MM.1S (cell line): ENCODE data around the gene FSTL1.

Source experiments
- CTCF ChIP-seq: fragments of 300-600 bp; sonication (generic); IDR thresholded peaks from 2 replicates; pipeline ENCODE4 v1.5.1; 2016; ENCODE audit warnings: antibody characterized with exemption, low read length, mixed read lengths
- EZH2phosphoT487 ChIP-seq: fragments of 300-600 bp; sonication (generic); IDR thresholded peaks from 2 replicates; pipeline ENCODE4 v1.6.1; 2018; ENCODE audit warnings: antibody characterized with exemption, low read length

DNA sequence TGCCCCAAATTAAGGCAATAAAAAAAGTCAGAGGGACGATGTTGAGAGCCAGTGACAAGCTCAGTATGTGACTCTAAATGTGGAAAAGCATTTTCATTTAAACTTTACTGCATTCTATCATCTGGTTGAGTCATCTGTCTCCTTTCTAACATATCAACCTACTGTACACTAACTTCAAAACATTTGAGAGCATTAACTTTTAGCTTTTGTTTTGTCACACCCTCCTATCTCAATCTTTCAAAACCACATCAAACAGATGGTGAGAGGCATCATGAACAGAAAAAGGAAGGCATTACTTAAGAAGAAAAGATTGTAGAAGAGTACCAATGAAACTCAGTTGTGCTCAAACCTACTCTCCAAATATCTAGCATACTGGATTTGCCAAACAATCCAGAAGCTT is 106.4 kb downstream of the FSTL1 start:
- TF ChIP-seq CTCF, result no peak
- no peak for TF ChIP-seq EZH2phosphoT487
